Measurements from ENCODE around the gene GPR157.

GRCh38 chr1:9071554-9072235 lies 57.2 kb downstream of the GPR157 start:
- no peak for TF ChIP-seq CTCF (IDR thresholded peaks at IDR 0.05; ENCODE audit: low read depth, low read length)
- no peak for TF ChIP-seq POLR2A (IDR thresholded peaks at IDR 0.05; ENCODE audit: extremely low read depth, insufficient read length)
- no peak for TF ChIP-seq MAX (IDR thresholded peaks at IDR 0.05; ENCODE audit: low read depth, low read length)
- no peak for TF ChIP-seq MYC (IDR thresholded peaks at IDR 0.05; ENCODE audit: low read depth, low read length)
